GM23338 (cell line): Measurements from ENCODE around the gene PSMG1. TPM values are rescaled to one million over a fixed set of nuclear protein-coding genes. Genes with fewer than 3 reads are reported as not detected.

ENCODE experiments used
- ATAC-seq: fragments of 200-7000 bp; cut with Tn5 transposase; 3 replicates; pipeline ENCODE4 v1.9.1; 2020
- DNase-seq: peaks from one replicate; pipeline ENCODE4 v3.0.0-alpha.2; 2015; ENCODE audit warnings: low spot score
- H2AFZ ChIP-seq: fragments of 200-600 bp; sonication (generic); 2 replicates; pipeline ENCODE4 v1.8.0; 2016; ENCODE audit warnings: antibody characterized with exemption, mild to moderate bottlenecking, moderate library complexity
- H3F3A ChIP-seq: fragments of 200-600 bp; sonication (generic); replicated peaks from 2 replicates; pipeline ENCODE4 v1.8.0; 2017; ENCODE audit warnings: antibody characterized with exemption, mixed run types, low read depth
- H3K27ac ChIP-seq: fragments of 200-600 bp; sonication (generic); 2 replicates; pipeline ENCODE4 v1.6.1; 2016; ENCODE audit warnings: low read depth
- H3K27me3 ChIP-seq: fragments of 200-600 bp; sonication (generic); 2 replicates; pipeline ENCODE4 v1.8.0; 2016; ENCODE audit warnings: mild to moderate bottlenecking, mixed run types, moderate library complexity; ENCODE audit not compliant: insufficient read depth
- H3K36me3 ChIP-seq: fragments of 200-600 bp; sonication (generic); 2 replicates; pipeline ENCODE4 v1.8.0; 2016; ENCODE audit warnings: mild to moderate bottlenecking; ENCODE audit not compliant: insufficient read depth
- H3K4me1 ChIP-seq: fragments of 200-600 bp; sonication (generic); 2 replicates; pipeline ENCODE4 v1.8.0; 2016; ENCODE audit warnings: mild to moderate bottlenecking, moderate library complexity; ENCODE audit not compliant: insufficient read depth
- H3K4me2 ChIP-seq: fragments of 200-600 bp; sonication (generic); 2 replicates; pipeline ENCODE4 v1.7.1; 2017; ENCODE audit warnings: mixed run types
- H3K4me3 ChIP-seq: fragments of 200-600 bp; sonication (generic); 2 replicates; pipeline ENCODE4 v1.6.1; 2016; ENCODE audit warnings: mixed run types
- H3K79me2 ChIP-seq: fragments of 200-600 bp; sonication (generic); replicated peaks from 2 replicates; pipeline ENCODE4 v1.8.0; 2017; ENCODE audit warnings: mild to moderate bottlenecking; ENCODE audit not compliant: insufficient read depth
- H3K9me2 ChIP-seq: fragments of 200-600 bp; sonication (generic); 2 replicates; pipeline ENCODE4 v1.8.0; 2017; ENCODE audit not compliant: insufficient read depth
- H4K20me1 ChIP-seq: fragments of 200-600 bp; sonication (generic); replicated peaks from 2 replicates; pipeline ENCODE4 v1.8.0; 2017; ENCODE audit warnings: mild to moderate bottlenecking; ENCODE audit not compliant: insufficient read depth
- H3K27ac Mint-ChIP-seq: 2 replicates; pipeline ENCODE4 v1.8.0; 2020; ENCODE audit warnings: inconsistent platforms, mild to moderate bottlenecking, moderate library complexity, mixed read lengths
- H3K27me3 Mint-ChIP-seq: 3 replicates; pipeline ENCODE4 v1.8.0; 2022; ENCODE audit warnings: low read depth, mild to moderate bottlenecking, moderate library complexity, mixed read lengths, inconsistent platforms; ENCODE audit not compliant: insufficient read depth, poor library complexity
- H3K36me3 Mint-ChIP-seq: 3 replicates; pipeline ENCODE4 v1.8.0; 2021; ENCODE audit warnings: low read depth, mild to moderate bottlenecking, inconsistent platforms, moderate library complexity, mixed read lengths
- H3K4me1 Mint-ChIP-seq: 3 replicates; pipeline ENCODE4 v1.8.0; 2020; ENCODE audit warnings: mild to moderate bottlenecking, inconsistent platforms, mixed read lengths
- H3K4me3 Mint-ChIP-seq: 3 replicates; pipeline ENCODE4 v1.8.0; 2021; ENCODE audit warnings: moderate library complexity, mild to moderate bottlenecking, inconsistent platforms, mixed read lengths
- H3K9me3 Mint-ChIP-seq: 3 replicates; pipeline ENCODE4 v1.8.0; 2020; ENCODE audit warnings: moderate library complexity, mild to moderate bottlenecking, inconsistent platforms, mixed read lengths
- CREB1 ChIP-seq: fragments of 250-450 bp; sonication (Bioruptor Pico); IDR thresholded peaks from 2 replicates; pipeline ENCODE4 v1.5.0; 2020; ENCODE audit warnings: low read depth, mild to moderate bottlenecking, moderate library complexity
- CTCF ChIP-seq, 2 experiments: fragments of 200-600 bp in 1 of 2; sonication (generic) in 1 of 2; conservative IDR thresholded peaks; 2 replicates each; pipeline versions ENCODE4 v1.5.1 to v1.6.1; 2016 to 2017; ENCODE audit warnings: antibody characterized with exemption in 2 of 2, low read depth in 2 of 2, mild to moderate bottlenecking in 2 of 2, moderate library complexity in 1 of 2
- EZH2 ChIP-seq: fragments of 200-600 bp; sonication (generic); IDR thresholded peaks from one replicate; pipeline ENCODE4 v1.8.0; 2017; ENCODE audit warnings: antibody characterized with exemption, mild to moderate bottlenecking, low read depth; ENCODE audit not compliant: unreplicated experiment
- EZH2phosphoT487 ChIP-seq: fragments of 200-600 bp; sonication (generic); IDR thresholded peaks from one replicate; pipeline ENCODE4 v1.8.1; 2018; ENCODE audit warnings: antibody characterized with exemption; ENCODE audit not compliant: unreplicated experiment
- JUNB ChIP-seq: IDR thresholded peaks from one replicate; pipeline ENCODE4 v1.6.1; 2016; ENCODE audit warnings: antibody characterized with exemption; ENCODE audit not compliant: unreplicated experiment
- STAT1 ChIP-seq: IDR thresholded peaks from one replicate; pipeline ENCODE4 v1.6.1; 2016; ENCODE audit warnings: antibody characterized with exemption; ENCODE audit not compliant: unreplicated experiment
- ZNF114 ChIP-seq: fragments of 250-450 bp; sonication (Bioruptor Pico); IDR thresholded peaks from 2 replicates; pipeline ENCODE4 v1.5.0; 2020; ENCODE audit warnings: mild to moderate bottlenecking, moderate library complexity
- ZNF331 ChIP-seq: fragments of 250-450 bp; sonication (Bioruptor Pico); IDR thresholded peaks from 2 replicates; pipeline ENCODE4 v1.5.0; 2020; ENCODE audit warnings: low read depth, mild to moderate bottlenecking, moderate library complexity
- ZNF462 ChIP-seq: fragments of 250-450 bp; sonication (Bioruptor Pico); IDR thresholded peaks from 2 replicates; pipeline ENCODE4 v1.5.0; 2020; ENCODE audit warnings: mild to moderate bottlenecking, moderate library complexity
- polyA plus RNA-seq: library from polyadenylated mRNA; unstranded; fragments of >200 nt; fragmentation: Nextera tagmentation; extraction: Ambion mirVana; gene quantifications from 2 replicates; pipeline ENCODE4 v1.2.1, GENCODE V29; 2016
- total RNA-seq: library from RNA; depleted of rRNA; stranded (reverse); fragments of >200 nt; shearing (Covaris generic); gene quantifications from 2 replicates; pipeline ENCODE4 v1.2.3, GENCODE V29; 2014
- TF ChIP-seq, protein P1 (sequence below): IDR thresholded peaks from 2 replicates; pipeline ENCODE4 v1.6.1; 2016; ENCODE audit warnings: antibody characterized with exemption

Gene PSMG1
- total and polyA plus RNA-seq, 2 experiments from 2014 or later = 78.4 to 158 TPM

DNA sequence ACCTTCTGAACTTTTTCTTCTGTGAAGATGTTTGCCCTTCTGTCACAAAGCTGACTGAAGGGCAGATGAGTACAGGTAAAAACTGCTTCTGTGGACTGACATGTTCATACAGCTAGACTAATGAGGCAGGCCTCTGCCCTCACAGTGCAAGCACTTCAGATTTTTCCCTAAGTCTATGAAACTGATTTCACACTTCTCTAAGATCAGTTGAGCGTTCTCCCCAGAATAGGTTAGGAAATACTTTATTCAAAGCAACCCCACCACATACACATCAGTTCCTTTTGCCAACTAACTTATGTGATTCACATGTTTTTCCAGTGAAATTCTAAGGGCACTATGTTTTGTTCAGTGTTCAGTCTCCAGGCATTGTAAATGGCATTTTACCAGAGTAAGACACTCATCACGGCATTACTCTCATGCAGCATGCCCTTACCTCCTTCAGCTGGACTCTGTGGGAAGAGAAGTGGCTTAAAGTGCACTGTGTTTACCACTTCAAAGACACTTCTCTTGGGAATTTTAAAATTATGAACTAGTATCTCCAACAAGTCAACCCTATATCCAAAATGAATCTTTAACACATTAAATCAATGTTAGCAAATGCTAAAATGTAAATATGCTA is 5.4 kb upstream of the PSMG1 start:
- Histone ChIP-seq H2AFZ (no peak overlapping the region), H3K36me3 (no peaks in the 10 kb centered on the region), H3K4me3 (no peak overlapping the region), H4K20me1 (no peaks in the 10 kb centered on the region), H3K4me1 (peaks cover 10% of the 10 kb centered on the region; the same call in 1 of the 2 replicates), H3K27ac (peak overlapping the region; percentile 29; the same call in 1 of the 2 replicates), H3K27me3 (no peaks in the 10 kb centered on the region), H3F3A (no peaks in the 10 kb centered on the region; the same call in 1 of the 2 replicates), H3K9me2 (no peaks in the 10 kb centered on the region), H3K4me2 (no peak overlapping the region), H3K79me2 (no peaks in the 10 kb centered on the region)
- no peak overlapping the region for H3K27ac Mint-ChIP-seq
- no peaks in the 10 kb centered on the region for H3K36me3 Mint-ChIP-seq
- TF ChIP-seq, protein P1, sequence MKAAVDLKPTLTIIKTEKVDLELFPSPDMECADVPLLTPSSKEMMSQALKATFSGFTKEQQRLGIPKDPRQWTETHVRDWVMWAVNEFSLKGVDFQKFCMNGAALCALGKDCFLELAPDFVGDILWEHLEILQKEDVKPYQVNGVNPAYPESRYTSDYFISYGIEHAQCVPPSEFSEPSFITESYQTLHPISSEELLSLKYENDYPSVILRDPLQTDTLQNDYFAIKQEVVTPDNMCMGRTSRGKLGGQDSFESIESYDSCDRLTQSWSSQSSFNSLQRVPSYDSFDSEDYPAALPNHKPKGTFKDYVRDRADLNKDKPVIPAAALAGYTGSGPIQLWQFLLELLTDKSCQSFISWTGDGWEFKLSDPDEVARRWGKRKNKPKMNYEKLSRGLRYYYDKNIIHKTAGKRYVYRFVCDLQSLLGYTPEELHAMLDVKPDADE = no peak
- TF ChIP-seq EZH2phosphoT487 (no peak), CTCF (conservative IDR thresholded peaks at IDR 0.05; ENCODE audit: low read depth in 2 of 2) (no peak), ZNF462 (CRISPR knock-in tag) (no peak), STAT1 (no peak), CREB1 (CRISPR knock-in tag) (no peak), JUNB (no peak), ZNF331 (CRISPR knock-in tag) (no peak), EZH2 (no peak), ZNF114 (no peak)
- H3K9me3 Mint-ChIP-seq = no peaks in the 10 kb centered on the region
- H3K4me1 Mint-ChIP-seq = peaks cover 32% of the 10 kb centered on the region
- ATAC-seq (no peak), DNase-seq (no peak)
- H3K27me3 Mint-ChIP-seq = no peaks in the 10 kb centered on the region
- no peak overlapping the region for H3K4me3 Mint-ChIP-seq
